GM18502 (cell line): Measurements from ENCODE around the gene TALDO1.
"Not testable (repeated sequence)": the region's sequence is repeated elsewhere in the genome, so short reads cannot be mapped to it uniquely, and the experiment has no call there.

Experiments used
- ATAC-seq: cut with Tn5 transposase; IDR thresholded peaks from one replicate; pipeline ENCODE4 v1.9.1; 2021; ENCODE audit warnings: mild to moderate bottlenecking; ENCODE audit not compliant: unreplicated experiment, poor library complexity

The TALDO1 gene

DNA sequence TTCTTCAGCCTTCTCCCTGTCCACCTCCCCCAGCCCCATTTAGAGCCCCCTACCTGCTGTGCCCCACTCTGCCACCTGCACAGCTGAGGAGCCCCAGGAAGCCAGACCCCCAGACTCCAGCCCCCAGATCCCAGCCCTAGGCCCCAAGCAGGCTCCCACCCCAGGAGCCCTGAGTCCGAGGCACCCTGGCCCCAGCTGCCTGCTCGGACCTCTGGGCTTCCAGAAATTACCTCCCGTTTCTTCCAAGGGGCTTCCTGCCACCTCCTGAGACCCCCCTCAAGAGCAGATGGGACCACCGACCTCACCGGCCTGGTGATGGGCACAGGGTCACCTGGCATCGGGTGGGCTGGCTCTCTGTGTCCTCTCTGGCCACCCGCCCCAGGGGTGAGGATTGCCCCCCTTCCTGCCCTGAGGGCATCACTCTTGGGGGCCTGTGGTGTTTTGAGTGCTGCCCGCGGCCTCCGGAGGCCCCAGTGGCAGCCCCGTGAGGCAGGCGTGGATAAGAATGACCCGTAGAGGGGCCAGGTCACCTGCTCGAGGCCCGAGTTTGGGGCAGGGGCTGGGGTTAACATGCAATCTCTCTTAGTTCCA lies 18.3 kb upstream of the TALDO1 start:
- ATAC-seq: no peak

DNA sequence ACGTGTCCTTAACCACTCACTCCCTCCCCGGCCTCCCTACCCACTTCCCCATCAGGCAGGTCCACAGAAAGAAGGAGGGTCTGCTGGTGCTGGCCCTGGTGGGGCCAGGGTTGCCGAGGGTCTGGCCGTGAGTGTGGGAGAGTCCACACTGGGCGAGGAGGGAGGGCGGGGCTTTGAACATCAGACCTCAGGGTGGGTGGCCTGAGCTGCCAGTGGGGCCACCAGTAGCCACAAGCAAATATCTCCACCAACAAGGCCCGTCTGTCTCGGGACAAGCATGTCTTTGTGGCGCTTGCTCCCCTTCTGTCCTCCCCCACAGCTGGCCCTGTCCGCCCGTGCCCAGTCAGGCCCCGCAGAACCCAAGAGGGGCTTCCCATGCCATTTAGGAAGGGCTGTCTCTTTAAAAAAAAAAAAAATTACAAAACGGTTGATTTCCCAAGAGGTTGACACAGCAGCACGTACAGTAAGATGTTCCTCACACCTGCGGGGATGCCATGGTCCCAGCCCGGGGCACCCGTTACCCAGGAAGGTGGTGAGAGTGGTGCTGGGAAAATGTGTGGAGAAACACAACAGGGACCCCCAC lies 17.7 kb upstream of the TALDO1 start:
- ATAC-seq: no peak

DNA sequence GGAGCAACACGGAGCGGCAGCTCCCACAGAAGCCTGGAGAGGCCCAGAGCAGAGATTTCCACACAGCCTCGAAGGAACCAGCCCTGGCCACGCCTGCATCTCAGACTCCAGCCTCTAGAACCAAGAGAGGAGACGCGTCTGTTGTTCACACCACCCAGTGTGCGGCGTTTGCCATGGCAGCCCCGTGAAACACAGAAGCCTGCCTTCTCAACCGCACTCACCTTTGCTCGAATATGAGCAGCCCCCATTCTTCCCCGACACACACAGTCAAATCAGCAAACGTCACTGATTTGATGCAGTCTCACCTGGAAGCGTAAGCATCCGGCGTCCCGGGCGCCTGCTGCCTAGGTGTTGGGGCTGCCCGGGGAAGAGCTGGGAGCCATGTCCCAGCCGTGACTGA lies 14.2 kb upstream of the TALDO1 start:
- ATAC-seq: no peak

DNA sequence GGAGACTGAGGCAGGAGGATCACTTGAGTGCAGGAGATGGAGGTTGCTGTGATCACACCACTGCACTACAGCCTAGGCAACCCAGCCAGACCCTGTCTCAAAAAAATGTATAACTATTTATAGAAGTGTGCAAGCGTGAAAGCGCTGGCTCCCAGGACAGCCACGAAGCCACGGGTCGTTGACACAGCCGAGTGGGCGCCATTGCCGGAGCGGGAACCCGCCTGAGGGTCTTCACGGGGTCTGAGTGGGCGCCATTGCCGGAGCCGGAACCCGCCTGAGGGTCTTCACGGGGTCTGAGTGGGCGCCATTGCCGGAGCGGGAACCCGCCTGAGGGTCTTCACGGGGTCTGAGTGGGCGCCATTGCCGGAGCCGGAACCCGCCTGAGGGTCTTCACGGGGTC lies 12.7 kb upstream of the TALDO1 start:
- ATAC-seq: not testable (repeated sequence)

DNA sequence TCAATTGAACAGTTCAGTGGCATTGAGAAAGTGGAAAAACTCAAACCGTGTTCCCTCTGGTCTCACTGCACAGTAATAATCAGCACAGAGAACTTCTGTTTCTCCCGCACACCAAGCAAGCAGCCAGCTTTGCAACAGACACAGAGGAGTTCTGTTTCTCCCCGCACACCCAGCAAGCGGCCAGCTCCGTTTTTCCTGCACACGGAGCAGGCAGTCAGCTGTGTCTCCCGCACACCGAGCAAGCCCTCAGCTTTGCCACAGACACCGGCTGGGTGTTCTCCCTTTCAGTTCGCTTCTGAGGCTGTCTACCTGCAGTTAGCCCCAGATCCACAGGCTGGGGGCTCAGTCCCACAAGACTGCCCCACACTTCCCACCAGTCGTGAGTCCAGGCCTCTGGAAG lies 9.9 kb upstream of the TALDO1 start:
- ATAC-seq: no peak

DNA sequence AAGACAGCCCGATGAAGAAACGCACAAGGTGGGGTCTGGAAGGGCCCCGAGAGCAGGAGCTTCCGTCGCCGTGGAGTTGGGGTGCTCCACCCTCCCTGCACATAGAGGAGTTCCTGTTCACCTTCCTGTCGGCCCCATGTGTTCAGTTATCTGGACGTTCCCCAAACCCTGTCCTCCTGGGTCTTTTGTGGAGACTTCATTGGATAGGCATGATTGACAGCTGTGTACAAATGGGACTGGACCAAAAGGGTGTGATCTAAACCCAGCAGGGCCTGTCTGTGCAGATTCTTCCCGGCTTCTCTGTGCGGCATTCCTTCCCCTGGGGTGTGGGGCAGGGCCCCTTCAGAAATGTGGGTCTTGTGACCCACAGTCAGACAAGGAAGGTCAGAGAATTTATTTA lies 9.4 kb upstream of the TALDO1 start:
- ATAC-seq: not testable (repeated sequence)

DNA sequence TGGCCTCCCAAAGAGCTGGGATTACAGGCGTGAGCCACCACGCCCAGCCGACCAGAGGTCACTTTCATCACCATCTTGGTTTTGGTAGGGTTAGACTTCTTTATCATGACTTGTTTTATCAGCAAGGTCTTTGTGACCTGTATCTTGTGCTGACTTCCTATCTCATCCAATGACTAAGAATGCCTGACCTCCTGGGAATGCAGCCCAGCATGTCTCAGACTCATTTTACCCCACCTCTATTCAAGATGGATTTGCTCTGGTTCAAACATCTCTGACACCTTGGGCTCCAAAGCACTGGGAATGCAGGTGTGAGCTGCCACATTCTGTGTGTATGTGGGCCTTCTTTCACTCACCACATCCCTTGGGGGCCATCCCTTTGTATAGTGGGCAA lies 5.1 kb upstream of the TALDO1 start:
- no peak for ATAC-seq

DNA sequence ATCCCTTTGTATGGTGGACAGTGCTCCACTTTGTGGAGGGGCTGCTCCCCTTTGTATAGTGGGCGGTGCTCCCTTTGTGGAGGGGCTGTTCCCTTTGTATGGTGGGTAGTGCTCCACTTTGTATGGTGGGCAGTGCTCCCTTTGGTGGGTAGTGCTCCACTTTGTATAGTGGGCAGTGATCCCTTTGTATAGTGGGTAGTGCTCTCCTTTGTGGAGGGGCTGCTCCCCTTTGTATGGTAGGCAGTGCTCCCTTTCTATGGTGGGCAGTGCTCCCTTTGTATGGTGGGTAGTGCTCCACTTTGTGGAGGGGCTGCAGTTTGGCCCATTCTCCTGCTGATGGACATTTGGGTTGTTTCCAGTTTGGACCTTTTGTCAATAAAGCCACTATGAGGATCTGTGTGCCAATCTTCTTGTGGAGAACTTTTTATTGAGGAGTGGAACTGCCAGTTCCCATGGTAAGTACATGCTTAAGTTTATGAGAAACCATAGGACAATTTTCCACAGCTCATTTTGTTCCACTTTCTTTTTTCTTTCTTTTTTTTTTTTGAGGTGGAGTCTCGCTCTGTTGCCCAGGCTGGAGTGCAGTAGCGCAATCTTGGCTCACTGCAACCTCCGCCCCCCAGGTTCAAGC lies 4.6 kb upstream of the TALDO1 start:
- no peak for ATAC-seq

DNA sequence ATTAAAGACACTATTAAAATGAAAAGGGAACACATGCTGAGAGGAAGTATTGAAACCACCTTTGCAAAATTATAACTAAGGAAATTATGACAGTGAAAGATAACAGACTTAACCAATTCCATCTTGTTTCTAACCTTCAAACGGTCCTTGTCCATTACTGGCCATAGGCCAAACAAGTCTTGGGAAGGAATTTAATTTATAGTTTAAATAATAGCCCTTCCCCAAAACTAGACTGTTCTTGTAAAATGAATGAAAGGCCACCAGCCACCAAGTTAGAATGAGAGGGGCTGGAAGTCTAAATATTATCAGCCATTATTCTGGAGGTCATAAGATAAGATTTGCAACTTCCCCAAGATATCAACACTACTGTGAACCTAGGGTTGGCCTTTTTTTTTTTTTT lies 1.8 kb upstream of the TALDO1 start:
- no peak for ATAC-seq

DNA sequence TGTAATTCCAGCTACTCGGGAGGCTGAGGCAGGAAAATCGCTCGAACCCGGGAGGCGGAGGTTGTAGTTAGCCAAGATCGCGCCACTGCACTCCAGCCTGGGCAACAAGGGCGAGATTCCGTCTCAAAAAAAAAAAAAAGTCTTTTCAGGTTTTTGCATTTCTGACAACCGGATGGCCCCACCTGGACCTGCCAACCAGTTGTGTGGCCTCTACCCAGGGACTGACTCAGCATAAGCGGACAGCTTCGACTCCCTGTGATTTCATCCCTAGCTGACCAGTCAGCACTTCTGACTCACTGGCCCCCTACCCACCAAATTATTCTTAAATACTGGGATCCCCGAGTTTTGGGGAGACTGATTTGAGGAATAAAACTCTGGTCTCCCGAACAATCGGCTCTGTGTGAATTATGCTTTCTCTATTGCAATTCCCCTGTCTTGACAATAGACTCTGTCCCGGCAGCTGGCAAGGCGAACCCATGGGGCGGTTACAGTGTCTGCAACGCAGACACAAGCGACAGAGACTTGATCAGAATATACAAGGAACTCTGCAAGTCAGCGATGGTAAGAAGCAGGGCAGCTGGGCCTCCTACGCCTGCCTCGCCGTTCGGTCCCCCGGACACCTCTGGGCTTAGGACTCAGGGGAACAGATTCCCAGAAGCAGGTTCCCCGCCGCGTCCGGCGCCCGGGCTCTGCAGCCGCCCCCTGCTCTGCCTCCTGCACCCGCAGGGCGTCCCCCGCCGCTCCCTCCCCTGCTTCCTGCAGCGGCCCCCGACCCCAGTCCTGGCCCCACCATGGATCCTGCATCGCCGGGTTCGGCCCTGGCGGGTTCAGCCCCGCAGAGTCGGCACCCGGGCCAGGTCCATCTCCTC lies 741 bp upstream of the TALDO1 start:
- ATAC-seq: peak; percentile 34

DNA sequence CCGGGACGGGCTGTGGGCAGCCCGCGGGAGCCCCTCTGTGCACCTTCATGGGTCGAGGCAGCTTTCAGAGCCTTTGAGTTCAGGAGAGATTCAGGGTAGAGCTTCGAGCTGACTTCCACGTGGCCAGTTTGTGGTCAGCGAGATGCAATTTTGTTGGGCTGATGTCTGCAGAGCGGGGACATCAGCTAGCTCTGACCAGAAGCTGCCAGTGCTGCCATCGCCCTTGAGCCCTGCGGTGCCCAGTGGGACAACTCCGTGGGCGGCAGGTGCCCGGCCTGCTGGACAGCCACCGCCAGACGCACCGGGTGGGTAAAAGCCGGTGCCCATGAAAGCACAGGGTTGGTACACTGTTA lies 719 bp downstream of the TALDO1 start:
- ATAC-seq: peak; percentile 3

DNA sequence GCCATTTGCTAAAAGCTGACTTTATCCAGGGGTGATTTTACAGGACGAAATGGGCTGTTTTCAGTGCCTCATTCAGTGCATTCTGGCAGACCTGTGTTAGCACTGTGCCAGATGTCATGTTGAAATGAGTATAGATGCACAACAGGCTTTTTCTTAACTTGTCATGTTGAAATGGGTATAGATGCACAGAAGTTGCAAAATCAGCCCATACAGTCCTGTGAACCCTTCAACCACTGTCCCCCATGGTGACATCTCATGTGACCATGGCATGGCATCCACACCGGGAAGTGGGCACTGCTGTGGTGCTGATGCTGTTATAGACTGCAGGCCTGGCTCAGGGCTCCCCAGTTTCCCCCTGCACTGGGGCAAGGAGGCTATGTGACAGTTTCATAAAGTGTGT lies 2.5 kb downstream of the TALDO1 start:
- no peak for ATAC-seq

DNA sequence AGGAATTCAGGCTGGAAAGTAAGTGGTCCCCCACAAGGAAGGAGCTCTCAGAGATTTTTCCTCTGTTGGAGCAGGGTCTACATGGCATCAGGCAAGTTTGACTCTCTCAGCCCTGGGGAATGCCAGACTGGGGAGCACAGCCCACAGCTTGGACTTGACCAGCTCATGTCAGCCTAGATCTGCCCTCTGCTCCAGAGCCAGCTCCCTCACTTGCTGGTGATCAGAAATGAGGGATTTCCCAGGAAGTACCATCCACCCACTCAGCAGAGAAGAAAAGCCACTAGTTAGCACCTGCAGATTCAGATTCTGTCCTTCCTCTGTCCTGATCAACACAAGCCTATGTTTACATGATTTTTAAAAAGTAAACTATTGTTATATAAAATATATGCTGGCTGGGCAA lies 13.0 kb downstream of the TALDO1 start:
- ATAC-seq: no peak

DNA sequence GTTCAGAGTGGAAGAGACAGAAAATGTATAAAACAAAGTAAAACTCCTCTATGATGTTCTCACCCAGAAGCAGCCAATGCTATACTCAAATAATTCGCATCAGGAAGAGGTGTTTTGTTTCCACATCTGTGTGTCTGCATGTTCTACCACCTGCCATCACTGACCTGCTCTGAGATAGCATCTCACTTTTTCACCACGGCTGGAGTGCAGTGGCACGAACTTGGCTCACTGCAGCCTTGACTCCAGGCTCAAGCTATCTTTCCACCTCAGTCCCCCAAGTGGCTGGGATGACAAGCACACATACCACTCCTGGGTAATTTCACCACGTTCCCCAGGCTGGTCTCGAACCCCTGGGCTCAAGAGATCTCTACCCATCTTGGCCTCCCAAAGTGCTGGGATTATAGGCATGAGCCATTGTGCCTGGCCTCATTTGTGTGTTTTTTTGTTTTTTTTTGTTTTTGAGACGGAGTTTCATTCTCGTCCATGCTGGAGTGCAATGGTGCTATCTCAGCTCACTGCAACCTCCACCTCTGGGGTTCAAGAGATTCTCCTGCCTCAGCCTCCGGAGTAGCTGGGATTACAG lies 14.4 kb downstream of the TALDO1 start:
- ATAC-seq: no peak

DNA sequence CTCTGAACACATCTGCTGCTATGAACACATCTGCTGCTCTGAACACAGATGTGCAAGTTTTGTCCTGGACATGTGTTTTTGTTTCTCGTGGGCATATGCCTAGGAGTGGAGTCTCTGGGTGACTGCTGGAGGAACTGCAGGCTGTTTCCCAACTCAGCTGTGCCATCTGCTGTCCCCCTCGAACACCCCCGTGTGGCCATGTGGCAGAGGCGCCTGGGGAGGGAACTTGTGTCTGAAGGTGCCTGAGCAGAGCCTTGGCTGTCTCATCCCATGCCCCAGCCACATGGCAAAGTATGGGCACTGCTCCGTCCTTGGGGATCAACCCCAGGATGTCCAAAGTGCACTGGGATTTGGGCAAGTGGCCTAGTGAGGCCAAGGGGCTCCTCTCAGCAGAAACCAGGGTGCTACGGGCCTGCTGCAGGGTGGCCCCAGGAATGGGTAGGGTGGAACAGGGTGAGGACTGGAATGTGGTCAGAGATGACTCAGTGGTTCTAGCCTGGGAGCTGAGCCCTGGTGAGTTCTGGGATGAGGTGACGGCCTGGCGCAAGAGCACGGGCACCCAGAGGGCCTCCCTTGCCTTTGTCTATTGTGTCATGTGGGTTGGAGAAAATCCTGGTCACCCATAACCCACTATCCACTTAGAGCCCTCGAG lies 15.3 kb downstream of the TALDO1 start:
- ATAC-seq: no peak

DNA sequence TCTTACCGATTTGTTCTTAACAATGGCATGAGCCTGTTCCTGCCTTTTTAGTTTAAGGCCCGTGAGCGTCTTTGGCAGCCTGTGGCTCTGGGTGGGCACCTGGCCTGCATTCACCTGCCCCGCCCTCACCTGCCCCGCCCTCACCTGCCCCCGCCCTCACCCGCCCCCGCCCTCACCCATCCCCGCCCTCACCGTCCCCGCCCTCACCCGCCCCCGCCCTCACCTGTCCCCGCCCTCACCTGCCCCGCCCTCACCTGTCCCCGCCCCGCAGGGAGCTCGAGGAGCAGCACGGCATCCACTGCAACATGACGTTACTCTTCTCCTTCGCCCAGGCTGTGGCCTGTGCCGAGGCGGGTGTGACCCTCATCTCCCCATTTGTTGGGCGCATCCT lies 15.8 kb downstream of the TALDO1 start:
- no peak for ATAC-seq

DNA sequence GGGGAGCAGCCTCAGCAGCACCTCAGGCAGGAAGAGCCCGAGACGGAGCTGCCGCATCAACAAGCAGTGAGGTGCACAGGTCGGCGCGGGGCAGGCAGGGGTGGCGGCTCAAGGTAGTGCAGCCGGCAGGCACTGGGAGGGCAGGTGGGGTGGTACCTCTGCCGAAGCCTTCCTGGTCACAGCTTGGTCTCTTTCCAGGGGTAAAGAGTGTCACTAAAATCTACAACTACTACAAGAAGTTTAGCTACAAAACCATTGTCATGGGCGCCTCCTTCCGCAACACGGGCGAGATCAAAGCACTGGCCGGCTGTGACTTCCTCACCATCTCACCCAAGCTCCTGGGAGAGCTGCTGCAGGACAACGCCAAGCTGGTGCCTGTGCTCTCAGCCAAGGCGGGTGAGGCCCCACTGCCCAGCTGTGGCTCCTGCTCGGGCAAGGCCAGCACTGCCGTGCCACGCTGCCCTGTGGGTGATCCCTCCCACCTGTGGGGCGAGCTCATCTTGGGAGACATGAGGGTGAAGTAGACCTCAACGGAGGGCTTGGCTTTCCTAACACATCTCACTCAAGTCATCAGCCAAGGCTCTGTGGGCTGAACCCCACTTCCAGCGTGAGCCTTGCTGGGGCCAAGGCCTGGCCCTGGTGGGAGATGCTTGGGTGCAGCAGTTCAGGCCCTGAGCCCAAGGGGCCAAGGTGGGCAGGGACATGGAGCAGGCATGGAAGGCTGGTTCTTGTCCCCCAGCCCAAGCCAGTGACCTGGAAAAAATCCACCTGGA lies 16.5 kb downstream of the TALDO1 start:
- no peak for ATAC-seq

DNA sequence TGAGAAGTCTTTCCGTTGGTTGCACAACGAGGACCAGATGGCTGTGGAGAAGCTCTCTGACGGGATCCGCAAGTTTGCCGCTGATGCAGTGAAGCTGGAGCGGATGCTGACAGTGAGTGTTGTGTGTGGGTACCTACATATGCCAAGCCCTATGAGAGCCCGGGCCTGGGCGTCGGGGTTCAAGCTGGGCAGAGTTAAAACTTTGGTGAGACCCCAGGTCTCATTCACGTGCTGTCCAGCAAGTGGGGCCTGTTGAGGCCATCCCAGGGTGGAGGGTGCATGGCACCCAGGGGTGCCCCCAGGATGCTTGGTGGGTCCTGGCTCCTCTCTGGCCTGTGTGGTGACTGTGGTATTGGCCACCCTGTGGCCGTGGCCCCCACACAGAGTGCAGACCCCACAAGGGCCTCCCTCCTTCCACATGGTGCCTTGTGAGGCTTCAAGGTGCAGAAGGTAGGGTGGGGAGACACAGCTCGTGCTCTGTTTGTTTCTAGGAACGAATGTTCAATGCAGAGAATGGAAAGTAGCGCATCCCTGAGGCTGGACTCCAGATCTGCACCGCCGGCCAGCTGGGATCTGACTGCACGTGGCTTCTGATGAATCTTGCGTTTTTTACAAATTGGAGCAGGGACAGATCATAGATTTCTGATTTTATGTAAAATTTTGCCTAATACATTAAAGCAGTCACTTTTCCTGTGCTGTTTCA lies 17.2 kb downstream of the TALDO1 start:
- no peak for ATAC-seq
